ENCODE results near the gene SAMM50. TPM values are rescaled to one million over a fixed set of nuclear protein-coding genes. Genes with fewer than 3 reads are reported as not detected.

Gene SAMM50
- total RNA-seq (ENCODE audit: low replicate concordance), result 50.0 and 57.5 TPM in 2 replicates
- long read RNA-seq, transcript SAMM50-201 (15 exons, 1,717 nt), result major isoform, 513 of 530 reads
- long read RNA-seq, partial matches to known transcripts, result 9 of 530 reads
- long read RNA-seq, other reads (novel, unspliced or antisense), result 8 of 530 reads

GRCh38 chr22:43955040-43955882, at the start of gene SAMM50:
TSS of gene SAMM50 (plus strand) at chr22:43955442. CDS start at chr22:43955578, 136 bp downstream.
- peak within 1 kb of the TSS; percentile 97 for H3K4me3 Mint-ChIP-seq
- H3K9me3 Mint-ChIP-seq, result no peaks in the 10 kb centered on the region

GRCh38 chr22:43905681-43906080, 49.6 kb upstream of the SAMM50 start:
- Mint-ChIP-seq H3K9me3 (no peaks in the 10 kb centered on the region), H3K4me3 (no peak overlapping the region), H3K36me3 (no peaks in the 10 kb centered on the region), H3K4me1 (ENCODE audit: unreplicated experiment) (no peaks in the 10 kb centered on the region), H3K27me3 (peaks cover 39% of the 10 kb centered on the region), H3K27ac (no peak overlapping the region)
- no peak for DNase-seq (ENCODE audit: extremely low spot score, unreplicated experiment)
- no peak for TF ChIP-seq CTCF (conservative IDR thresholded peaks at IDR 0.05)

More at GRCh38 chr22:43955040-43955882, at the start of gene SAMM50:
- no peaks in the 10 kb centered on the region for H3K27me3 Mint-ChIP-seq
- H3K4me1 Mint-ChIP-seq (ENCODE audit: unreplicated experiment), result peaks cover 30% of the 10 kb centered on the region
- H3K27ac Mint-ChIP-seq, result peak within 1 kb of the TSS; percentile 93
- peak; percentile 91 for DNase-seq (ENCODE audit: extremely low spot score, unreplicated experiment)
- H3K36me3 Mint-ChIP-seq, result peaks cover 3% of the 10 kb centered on the region
- no peak for TF ChIP-seq CTCF (conservative IDR thresholded peaks at IDR 0.05)

- H3K27me3 Mint-ChIP-seq, result peaks cover 47% of the 10 kb centered on the region
- no peak overlapping the region for H3K4me3 Mint-ChIP-seq
- H3K36me3 Mint-ChIP-seq, result no peaks in the 10 kb centered on the region
- no peaks in the 10 kb centered on the region for H3K9me3 Mint-ChIP-seq
- no peak for DNase-seq (ENCODE audit: extremely low spot score, unreplicated experiment)
- peaks cover 8% of the 10 kb centered on the region for H3K4me1 Mint-ChIP-seq (ENCODE audit: unreplicated experiment)
- H3K27ac Mint-ChIP-seq, result no peak overlapping the region
- TF ChIP-seq CTCF (conservative IDR thresholded peaks at IDR 0.05), result no peak
Measured at GRCh38 chr22:43909708-43910107, 45.5 kb upstream of the SAMM50 start.

- DNase-seq (ENCODE audit: extremely low spot score, unreplicated experiment), result no peak
- Mint-ChIP-seq H3K4me3 (no peak overlapping the region), H3K9me3 (no peaks in the 10 kb centered on the region), H3K36me3 (no peaks in the 10 kb centered on the region), H3K27ac (no peak overlapping the region), H3K27me3 (peaks cover 47% of the 10 kb centered on the region), H3K4me1 (ENCODE audit: unreplicated experiment) (peaks cover 8% of the 10 kb centered on the region)
- no peak for TF ChIP-seq CTCF (conservative IDR thresholded peaks at IDR 0.05)
Measured at GRCh38 chr22:43910178-43910695, 45.0 kb upstream of the SAMM50 start.

- H3K4me3 Mint-ChIP-seq, result no peak overlapping the region
- no peak overlapping the region for H3K27ac Mint-ChIP-seq
- H3K9me3 Mint-ChIP-seq, result no peaks in the 10 kb centered on the region
- TF ChIP-seq CTCF (conservative IDR thresholded peaks at IDR 0.05), result no peak
- DNase-seq (ENCODE audit: extremely low spot score, unreplicated experiment), result no peak
- peaks cover 42% of the 10 kb centered on the region for H3K27me3 Mint-ChIP-seq
- no peaks in the 10 kb centered on the region for H3K36me3 Mint-ChIP-seq
- peaks cover 8% of the 10 kb centered on the region for H3K4me1 Mint-ChIP-seq (ENCODE audit: unreplicated experiment)
Measured at GRCh38 chr22:43911351-43911750, 43.9 kb upstream of the SAMM50 start.
